ENCODE measurements around the gene ITPA. TPM values are rescaled to one million over a fixed set of nuclear protein-coding genes. Genes with fewer than 3 reads are reported as not detected.

Gene ITPA
- total and polyA plus RNA-seq, 2 of the 13 experiments (the other 11 are each of a cell fraction or from before 2014, with no cell fraction given), result 60.1 to 103 TPM

- TF ChIP-seq ZBTB34 (CRISPR knock-in tag; IDR thresholded peaks at IDR 0.05) (no peak), ZNF350 (CRISPR knock-in tag; IDR thresholded peaks at IDR 0.05; ENCODE audit: borderline replicate concordance, low read depth) (no peak; the same call in 1 of the 2 replicates), ZNF543 (CRISPR knock-in tag; IDR thresholded peaks at IDR 0.05) (no peak; the same call in 1 of the 2 replicates), BRF2 (CRISPR knock-in tag; IDR thresholded peaks at IDR 0.05) (no peak), ELK4 (CRISPR knock-in tag; IDR thresholded peaks at IDR 0.05; ENCODE audit: borderline replicate concordance) (no peak), BCL6 (CRISPR knock-in tag; IDR thresholded peaks at IDR 0.05) (peak; percentile 66), ZNF503 (CRISPR knock-in tag; IDR thresholded peaks at IDR 0.05) (peak; percentile 70; the same call in 1 of the 2 replicates), TOE1 (CRISPR knock-in tag; IDR thresholded peaks at IDR 0.05) (peak; percentile 29; the same call in 1 of the 2 replicates), ATF3 (CRISPR knock-in tag; IDR thresholded peaks at IDR 0.05) (no peak; the same call in 1 of the 2 replicates), ZNF713 (CRISPR knock-in tag; IDR thresholded peaks at IDR 0.05) (no peak), ZNF382 (CRISPR knock-in tag; IDR thresholded peaks at IDR 0.05; ENCODE audit: borderline replicate concordance) (no peak), SMARCC2 (IDR thresholded peaks at IDR 0.05) (no peak), ZNF709 (CRISPR knock-in tag; IDR thresholded peaks at IDR 0.05) (peak; percentile 45; the same call in 1 of the 2 replicates), CHD2 (IDR thresholded peaks at IDR 0.05; ENCODE audit: low read depth, low read length) (no peak), U2AF2 (IDR thresholded peaks at IDR 0.05; ENCODE audit: low read depth, low read length) (no peak), ZNF782 (CRISPR knock-in tag; IDR thresholded peaks at IDR 0.05; ENCODE audit: borderline replicate concordance) (no peak), ZBTB7B (CRISPR knock-in tag; IDR thresholded peaks at IDR 0.05) (peak; percentile 65; the same call in 1 of the 2 replicates), ZKSCAN8 (CRISPR knock-in tag; IDR thresholded peaks at IDR 0.05; ENCODE audit: borderline replicate concordance) (peak; percentile 86; the same call in 1 of the 2 replicates), WIZ (CRISPR knock-in tag; IDR thresholded peaks at IDR 0.05) (no peak), GATA4 (IDR thresholded peaks at IDR 0.05; ENCODE audit: borderline replicate concordance, low read depth) (no peak), GPN1 (CRISPR knock-in tag; IDR thresholded peaks at IDR 0.05; ENCODE audit: borderline replicate concordance) (no peak), RXRA (CRISPR knock-in tag; IDR thresholded peaks at IDR 0.05) (no peak; the same call in 1 of the 2 replicates), ZNF569 (CRISPR knock-in tag; IDR thresholded peaks at IDR 0.05; ENCODE audit: borderline replicate concordance) (no peak), NR2F6 (IDR thresholded peaks at IDR 0.05) (peak; percentile 73), NR2F6 (CRISPR knock-in tag; IDR thresholded peaks at IDR 0.05) (peak; percentile 89), PAX8 (CRISPR knock-in tag; IDR thresholded peaks at IDR 0.05; ENCODE audit: borderline replicate concordance) (no peak)
Measured at GRCh38 chr20:3224681-3225421, 15.6 kb downstream of the ITPA start (continued).

All from HepG2 (cell line).